ENCODE results near the gene GRID1. TPM values are rescaled to one million over a fixed set of nuclear protein-coding genes. Genes with fewer than 3 reads are reported as not detected.

The GRID1 gene
- total RNA-seq, 1 donor from 2014 or later = 0.12 TPM

DNA sequence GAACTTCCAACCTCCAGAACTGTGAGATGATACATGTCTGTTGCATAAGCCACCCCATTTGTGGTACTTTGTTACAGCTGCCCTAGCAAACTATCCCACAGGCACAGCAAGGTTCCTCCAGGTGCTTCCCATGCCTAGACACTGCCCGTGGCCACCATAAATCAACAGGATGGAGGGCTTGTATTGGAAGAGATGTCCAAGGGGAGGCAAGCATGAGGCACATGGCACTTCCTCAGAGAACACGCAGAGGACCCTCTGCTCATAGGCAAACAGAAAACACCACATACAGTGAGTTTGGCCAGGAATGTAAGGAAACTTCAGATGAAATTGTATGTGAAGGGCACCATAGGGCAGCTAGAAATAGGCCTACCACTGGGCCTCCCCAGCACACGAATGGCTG lies 291.1 kb downstream of the GRID1 start:
- no peak for DNase-seq (ENCODE audit: extremely low read depth, low read depth, low spot score)

DNA sequence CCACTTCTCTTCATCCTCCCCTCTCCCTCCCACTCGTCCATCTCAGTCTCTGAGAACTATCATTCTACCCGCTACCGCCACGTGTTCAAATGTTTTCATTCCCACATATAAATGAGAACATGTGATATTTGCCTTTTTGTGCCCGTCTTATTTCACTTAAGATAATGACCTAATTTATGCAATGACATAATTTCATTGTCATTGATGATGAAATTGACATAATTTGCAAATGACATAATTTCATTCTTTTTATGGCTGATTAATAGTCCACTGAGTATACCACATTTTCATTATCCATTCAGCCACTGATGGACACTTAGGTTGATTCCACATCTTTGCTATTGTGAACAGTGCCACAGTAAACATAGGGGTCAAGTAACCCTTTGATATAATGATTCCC lies 292.3 kb downstream of the GRID1 start:
- no peak for DNase-seq (ENCODE audit: extremely low read depth, low read depth, low spot score)

GRCh38 chr10:86073199-86073977 lies 293.2 kb downstream of the GRID1 start:
- no peak for DNase-seq (ENCODE audit: extremely low read depth, low read depth, low spot score)

GRCh38 chr10:86072413-86072812 lies 294.2 kb downstream of the GRID1 start:
- no peak for DNase-seq (ENCODE audit: extremely low read depth, low read depth, low spot score)

DNA sequence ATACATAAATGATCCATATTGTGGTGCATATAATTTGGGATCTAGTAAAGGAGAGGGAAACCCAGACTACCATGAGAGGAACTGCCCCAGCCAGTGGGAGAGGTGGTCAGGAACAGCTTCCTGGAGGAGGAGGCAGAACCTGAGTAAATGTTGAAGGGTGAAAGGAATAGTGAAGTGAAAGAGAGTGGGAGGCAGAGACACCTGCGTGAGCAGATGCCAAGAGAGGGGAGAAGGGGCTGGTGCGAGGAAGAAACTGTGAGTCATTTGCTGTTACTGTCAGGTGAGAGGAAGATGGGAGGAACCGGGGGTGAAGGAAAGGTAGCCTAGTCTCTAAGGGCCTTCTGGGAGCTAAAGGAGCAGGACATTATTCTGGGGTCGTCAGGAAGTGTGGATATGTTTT lies 294.8 kb downstream of the GRID1 start:
- no peak for DNase-seq (ENCODE audit: extremely low read depth, low read depth, low spot score)

DNA sequence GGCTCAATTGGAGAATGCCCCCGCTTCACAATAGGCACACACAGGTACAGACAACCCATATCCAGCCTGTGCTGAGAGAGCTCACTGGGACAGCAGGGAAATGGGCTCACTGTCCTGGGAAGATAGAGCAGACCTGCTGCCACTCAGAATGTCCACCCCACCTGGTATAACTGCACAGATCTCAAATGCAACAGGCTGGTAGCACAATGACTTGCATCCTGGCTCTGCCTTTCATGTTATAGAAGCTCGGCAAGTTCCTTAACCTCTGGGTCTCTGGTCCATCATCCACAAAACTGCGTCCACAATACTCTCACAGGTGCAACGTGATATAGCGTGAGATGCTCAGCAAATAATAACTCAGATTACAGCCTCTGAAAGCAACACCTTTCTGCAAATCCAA lies 295.4 kb downstream of the GRID1 start:
- DNase-seq (ENCODE audit: extremely low read depth, low read depth, low spot score) = no peak

DNA sequence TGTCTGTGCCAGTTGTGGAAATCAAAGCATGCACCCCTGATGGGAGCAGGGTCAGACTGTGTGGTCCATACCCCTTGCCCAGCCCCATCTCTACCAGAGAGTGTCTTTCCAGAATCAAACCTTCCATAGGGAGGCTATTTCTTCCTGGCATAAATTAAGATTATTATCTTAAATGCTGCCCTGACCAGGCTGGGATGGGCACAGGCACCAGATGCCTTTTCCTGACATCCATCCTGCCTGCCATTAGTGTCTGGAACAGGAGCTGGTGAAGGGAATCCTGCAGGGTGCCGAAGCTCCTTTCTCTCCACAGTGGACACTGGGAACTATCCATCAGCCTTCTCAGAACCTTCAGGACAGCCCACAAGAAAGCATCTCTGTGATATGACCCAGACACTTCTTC lies 296.3 kb downstream of the GRID1 start:
- DNase-seq (ENCODE audit: extremely low read depth, low read depth, low spot score) = no peak

DNA sequence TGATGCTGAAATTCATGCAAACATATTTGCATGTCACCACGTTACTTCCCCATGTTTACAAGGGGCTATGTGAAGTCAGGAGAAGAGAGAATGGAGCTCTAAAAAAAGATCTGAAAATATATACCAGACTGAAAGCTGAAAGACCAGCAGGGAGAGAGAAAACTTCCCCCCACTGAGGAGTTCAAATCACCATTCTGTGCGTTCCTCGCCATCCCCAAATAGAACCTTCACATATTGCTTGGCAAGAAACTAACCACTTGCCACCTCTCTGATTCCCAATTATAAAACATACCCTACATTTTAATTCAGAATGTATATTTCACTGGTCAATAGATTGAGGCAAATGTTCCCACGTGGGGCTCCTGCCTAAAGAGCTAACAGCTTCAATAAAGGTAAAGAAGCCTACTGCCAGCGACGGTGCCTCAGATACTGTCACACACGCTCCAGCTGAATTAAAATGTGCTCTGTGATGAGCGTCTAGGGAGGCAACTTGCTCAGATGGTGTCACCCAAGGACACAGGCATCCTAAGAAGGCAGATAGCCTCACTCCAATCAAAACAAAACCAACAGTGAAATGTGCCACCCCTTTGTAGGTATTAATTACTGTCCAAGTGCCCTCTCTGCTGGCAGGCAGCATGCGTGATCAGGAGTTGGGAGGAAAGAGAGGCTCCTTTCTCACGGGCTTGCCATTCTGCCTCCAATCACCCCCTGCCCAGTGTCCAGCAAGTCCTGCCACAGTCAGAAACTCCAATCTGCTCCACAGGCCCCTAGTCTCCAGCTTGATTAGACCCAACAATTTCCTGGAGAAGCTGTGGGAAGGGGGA lies 298.2 kb downstream of the GRID1 start:
- DNase-seq (ENCODE audit: extremely low read depth, low read depth, low spot score) = no peak

GRCh38 chr10:86067436-86068050 lies 299.1 kb downstream of the GRID1 start:
- no peak for DNase-seq (ENCODE audit: extremely low read depth, low read depth, low spot score)

DNA sequence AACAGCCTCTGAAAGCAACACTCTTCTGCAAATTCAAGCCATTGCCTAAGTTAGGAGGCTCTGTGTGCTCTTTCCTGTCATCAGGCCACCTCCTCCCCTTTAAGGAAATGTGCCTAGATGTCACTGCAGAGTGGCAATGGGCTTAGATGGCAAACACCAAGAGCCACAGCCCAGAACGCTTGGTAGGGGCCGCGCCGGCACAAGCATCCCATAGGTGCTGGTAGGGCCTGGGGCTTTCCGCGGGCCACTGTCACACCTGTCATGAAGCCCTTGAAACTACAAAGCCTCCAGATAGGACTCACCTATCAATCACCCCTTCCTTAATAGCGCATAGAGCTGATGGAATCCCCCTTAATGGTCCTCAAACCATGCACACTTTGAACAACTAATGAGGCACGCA lies 299.9 kb downstream of the GRID1 start:
- DNase-seq (ENCODE audit: extremely low read depth, low read depth, low spot score) = no peak

GRCh38 chr10:86065711-86066251 lies 300.8 kb downstream of the GRID1 start:
- DNase-seq (ENCODE audit: extremely low read depth, low read depth, low spot score) = no peak

DNA sequence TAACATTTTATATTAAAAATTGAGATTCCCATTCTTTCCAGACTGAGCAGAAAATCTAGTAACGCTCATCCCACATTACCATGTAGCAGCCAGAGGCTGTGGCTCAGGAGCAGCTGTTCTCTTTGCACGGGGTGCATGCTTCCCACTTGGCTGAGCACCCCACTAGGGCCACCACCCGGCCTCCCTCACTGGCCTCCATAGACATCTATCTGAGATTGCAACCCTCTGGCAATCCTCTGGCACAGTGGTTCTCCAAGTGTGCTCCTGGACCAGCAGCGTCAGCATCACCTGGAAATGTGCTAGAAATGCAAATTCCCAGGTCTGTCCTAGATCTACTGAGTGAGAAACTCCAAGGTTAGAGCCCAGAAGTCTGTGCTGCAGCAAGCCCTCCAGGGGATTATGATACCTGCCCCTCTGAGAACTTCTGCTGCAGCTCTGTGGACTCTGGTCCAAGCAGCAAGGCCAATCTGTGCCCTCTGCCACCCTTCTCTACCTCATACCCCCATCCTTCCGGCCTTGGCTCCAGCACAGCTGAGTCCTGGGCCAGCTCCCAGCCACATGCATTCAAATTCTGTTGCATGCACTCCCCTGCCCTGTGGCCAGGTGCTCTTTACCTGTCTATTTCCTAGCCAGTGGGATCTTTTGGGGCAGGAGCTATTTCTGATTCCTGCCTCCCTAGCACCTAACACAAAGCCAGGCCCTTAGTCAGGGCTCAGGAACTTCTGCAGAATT lies 301.5 kb downstream of the GRID1 start:
- no peak for DNase-seq (ENCODE audit: extremely low read depth, low read depth, low spot score)

GRCh38 chr10:86064219-86064618 lies 302.4 kb downstream of the GRID1 start:
- DNase-seq (ENCODE audit: extremely low read depth, low read depth, low spot score) = no peak

DNA sequence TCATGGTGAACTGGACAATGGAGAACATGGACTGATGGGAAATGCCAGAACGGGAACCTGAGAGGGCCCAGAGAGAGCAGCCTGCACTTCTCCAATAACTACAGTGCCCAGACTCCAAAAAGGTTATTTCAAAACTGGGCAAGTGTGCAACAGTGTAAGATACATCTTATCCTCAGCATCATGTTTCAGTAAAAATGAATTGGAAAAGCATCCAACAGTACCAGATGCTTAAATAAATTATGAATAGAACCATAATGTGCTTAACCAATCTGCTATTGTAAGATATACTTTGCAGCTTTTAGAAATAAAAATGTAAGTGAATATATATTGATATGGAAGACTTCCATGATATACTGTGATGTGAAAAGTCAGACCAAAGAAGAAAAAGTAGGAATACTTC lies 303.3 kb downstream of the GRID1 start:
- no peak for DNase-seq (ENCODE audit: extremely low read depth, low read depth, low spot score)

- no peak for DNase-seq (ENCODE audit: extremely low read depth, low read depth, low spot score)
These were observed 303.9 kb downstream of the GRID1 start for GRCh38 chr10:86062647-86063145.

- DNase-seq (ENCODE audit: extremely low read depth, low read depth, low spot score) = no peak
These were observed 304.4 kb downstream of the GRID1 start for GRCh38 chr10:86062198-86062550.

DNA sequence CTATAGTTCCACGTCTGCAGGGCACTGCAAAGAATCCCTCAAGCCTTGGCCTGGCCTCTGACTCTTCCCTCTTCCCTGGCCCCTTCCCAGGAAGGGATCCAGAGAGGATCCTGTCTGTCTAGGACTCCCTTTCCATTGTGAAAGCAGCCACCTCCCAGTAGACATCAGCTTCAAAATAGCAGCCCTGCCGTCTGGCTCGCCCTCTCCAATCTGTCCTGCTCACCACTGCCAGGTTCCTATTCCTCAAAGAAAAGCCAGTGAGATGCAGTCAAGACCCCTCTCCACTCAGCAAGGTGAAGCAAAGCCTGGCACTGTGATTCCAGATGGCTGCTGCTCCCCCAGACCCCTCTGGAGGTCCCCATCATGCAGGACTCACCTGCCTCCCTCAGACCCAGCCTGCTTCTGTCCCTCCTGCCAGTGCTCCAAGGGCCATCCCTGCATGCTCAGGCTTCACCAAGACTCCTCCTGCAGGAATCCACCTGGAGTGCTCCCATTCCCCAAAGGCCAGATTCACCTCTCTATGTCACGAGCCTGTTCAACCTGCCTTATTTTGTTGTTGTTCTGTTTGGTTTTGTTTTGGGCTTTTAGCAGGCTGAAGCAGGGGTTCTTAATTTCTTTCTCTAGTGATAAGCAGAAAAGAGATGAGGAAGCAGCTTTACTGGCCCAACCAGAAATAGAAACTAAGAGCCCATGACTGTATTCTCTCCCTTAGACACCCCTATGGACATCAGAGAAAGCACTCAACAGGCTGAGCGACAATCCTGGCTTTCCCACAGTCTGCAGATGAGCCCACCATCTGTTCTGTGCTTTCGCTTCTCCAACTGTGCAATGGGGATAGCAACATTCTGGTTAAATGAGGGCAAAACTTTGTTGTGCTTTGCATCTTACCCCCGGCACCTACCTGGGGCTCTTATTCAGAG lies 305.1 kb downstream of the GRID1 start:
- DNase-seq (ENCODE audit: extremely low read depth, low read depth, low spot score) = no peak

DNA sequence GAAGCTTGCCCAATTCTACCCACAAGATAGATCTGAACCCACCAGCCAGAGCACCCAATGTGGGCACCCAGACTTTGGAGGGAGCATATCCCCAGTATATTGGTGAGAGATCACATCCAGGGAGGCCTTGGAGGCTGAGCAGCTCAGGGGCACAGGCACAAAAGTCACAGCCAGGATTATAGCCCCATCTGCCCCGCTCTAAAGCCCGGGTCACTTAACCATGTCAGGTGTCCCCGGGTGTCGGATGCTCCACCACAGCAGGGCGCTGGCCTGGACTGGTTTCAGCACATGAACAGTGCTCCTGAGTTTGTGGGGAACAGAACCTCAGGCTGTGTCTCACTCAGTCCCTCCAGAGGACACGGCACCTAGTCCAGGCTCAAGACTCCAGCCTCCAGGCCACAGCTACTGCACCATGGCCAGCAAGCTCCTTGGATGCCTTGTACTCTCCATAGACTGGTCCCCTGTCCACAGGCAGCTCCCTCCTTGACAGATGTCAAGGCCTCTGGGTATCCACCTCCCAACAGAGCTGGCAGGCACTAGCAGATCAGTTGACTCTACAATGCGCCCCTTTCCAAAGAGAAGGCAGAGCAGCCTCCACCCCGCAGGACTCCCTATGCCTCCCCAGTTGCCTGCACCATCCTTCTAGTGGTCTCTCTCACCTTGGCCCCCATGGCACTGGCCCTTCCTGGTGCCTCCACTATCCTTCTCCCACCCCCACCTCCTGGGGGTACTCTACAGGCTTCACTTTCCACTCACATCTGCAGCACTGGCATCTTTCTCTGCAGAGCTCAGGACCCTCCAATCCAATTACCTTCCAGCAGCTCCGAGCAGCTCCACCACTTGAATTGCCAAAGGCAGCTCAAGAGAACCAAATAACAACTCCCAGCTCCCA lies 306.0 kb downstream of the GRID1 start:
- DNase-seq (ENCODE audit: extremely low read depth, low read depth, low spot score) = no peak

DNA sequence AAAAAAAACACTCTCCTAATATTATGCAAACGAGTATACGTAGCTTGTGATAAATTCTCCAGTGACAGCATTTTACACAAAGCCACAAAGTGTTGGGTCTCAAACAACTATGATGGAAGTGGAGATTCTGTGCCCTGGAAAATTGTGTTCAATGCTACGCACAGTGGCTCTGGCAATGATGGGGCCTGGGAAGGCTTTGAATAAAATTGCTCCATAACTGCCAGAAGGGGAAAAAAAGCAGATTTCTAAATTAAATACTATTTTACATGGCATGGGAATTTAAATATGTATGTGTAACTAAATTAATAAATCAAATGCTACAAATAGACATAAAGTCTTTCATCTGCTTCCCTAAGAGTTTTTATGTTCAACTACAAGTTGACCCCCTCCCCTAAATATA lies 306.7 kb downstream of the GRID1 start:
- DNase-seq (ENCODE audit: extremely low read depth, low read depth, low spot score) = no peak

Measured in glomerular endothelial cell (primary cell).